ENCODE measurements around the gene ME1. TPM values are rescaled to one million over a fixed set of nuclear protein-coding genes. Genes with fewer than 3 reads are reported as not detected.
"Not testable (repeated sequence)": the region's sequence is repeated elsewhere in the genome, so short reads cannot be mapped to it uniquely, and the experiment has no call there.

Gene ME1
- total RNA-seq, 5 donors from 2014 or later (not counting 1 experiment from before 2014, with no cell fraction given) = 0.10 to 1.0 (median 0.88) TPM

DNA sequence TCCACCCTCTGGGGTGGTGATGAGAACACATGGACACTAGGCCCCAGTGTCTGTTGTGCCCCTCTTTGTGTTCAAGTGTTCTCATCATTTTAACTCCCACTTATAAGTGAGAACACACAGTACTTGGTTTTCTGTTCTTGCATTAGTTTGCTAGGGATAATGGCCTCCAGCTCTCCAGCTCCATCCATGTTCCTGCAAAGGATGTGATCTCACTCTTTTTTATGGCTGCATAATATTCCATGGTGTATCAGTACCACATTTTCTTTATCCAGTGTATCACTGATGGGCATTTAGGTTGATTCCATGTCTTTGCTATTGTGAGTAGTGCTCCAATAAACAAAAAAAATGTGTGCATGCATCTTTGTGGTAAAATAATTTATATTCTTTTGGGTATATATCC is 170.3 kb downstream of the ME1 start:
- CTCF ChIA-PET = no interaction called here
- POLR2A ChIA-PET = no interaction called here
- Histone ChIP-seq H3K9me3 (no peaks in the 10 kb centered on the region), H3K36me3 (ENCODE audit: control insufficient read depth in 2 of 2, extremely low read depth in 1 of 2, insufficient read depth in 1 of 2, low read length in 1 of 2) (no peaks in the 10 kb centered on the region), H3K4me1 (ENCODE audit: control insufficient read depth in 1 of 2, extremely low read depth in 1 of 2, insufficient read depth in 2 of 2, low read length in 2 of 2) (no peaks in the 10 kb centered on the region), H3K4me3 (ENCODE audit: control insufficient read depth in 1 of 2, extremely low read depth in 1 of 2, low read length in 1 of 2) (no peak overlapping the region), H3K27ac (ENCODE audit: low read length) (no peak overlapping the region), H3K27me3 (replicated peaks in 1 of 2; ENCODE audit: control insufficient read depth in 2 of 2, extremely low read depth in 1 of 2, insufficient read depth in 2 of 2, low read length in 1 of 2) (no peaks in the 10 kb centered on the region)
- DNase-seq = no peak
- Mint-ChIP-seq H3K36me3 (no peaks in the 10 kb centered on the region), H3K4me3 (no peak overlapping the region), H3K27me3 (peaks cover 4 to 9% of the 10 kb centered on the region in 2 donors), H3K27ac (no peak overlapping the region), H3K9me3 (no peaks in the 10 kb centered on the region), H3K4me1 (no peaks in the 10 kb centered on the region)
- ATAC-seq (replicated peaks in 1 of 4) = no peak

GRCh38 chr6:83258517-83258916 is 172.3 kb downstream of the ME1 start:
- Histone ChIP-seq H3K27me3 (replicated peaks in 1 of 2; ENCODE audit: control insufficient read depth in 2 of 2, extremely low read depth in 1 of 2, insufficient read depth in 2 of 2, low read length in 1 of 2) (no peaks in the 10 kb centered on the region), H3K4me1 (ENCODE audit: control insufficient read depth in 1 of 2, extremely low read depth in 1 of 2, insufficient read depth in 2 of 2, low read length in 2 of 2) (no peaks in the 10 kb centered on the region), H3K27ac (ENCODE audit: low read length) (no peak overlapping the region), H3K36me3 (ENCODE audit: control insufficient read depth in 2 of 2, extremely low read depth in 1 of 2, insufficient read depth in 1 of 2, low read length in 1 of 2) (no peaks in the 10 kb centered on the region), H3K9me3 (no peaks in the 10 kb centered on the region), H3K4me3 (ENCODE audit: control insufficient read depth in 1 of 2, extremely low read depth in 1 of 2, low read length in 1 of 2) (no peak overlapping the region)
- ATAC-seq (replicated peaks in 1 of 4) (no peak), DNase-seq (no peak)
- CTCF ChIA-PET = no interaction called here
- Mint-ChIP-seq H3K9me3 (no peaks in the 10 kb centered on the region), H3K4me3 (no peak overlapping the region), H3K4me1 (no peaks in the 10 kb centered on the region), H3K27ac (no peak overlapping the region), H3K36me3 (no peaks in the 10 kb centered on the region), H3K27me3 (peaks cover 4 to 9% of the 10 kb centered on the region in 2 donors)
- POLR2A ChIA-PET = no interaction called here
- no CpG with 5 or more reads among the region's 1 CpG for WGBS (ENCODE audit: insufficient coverage)

DNA sequence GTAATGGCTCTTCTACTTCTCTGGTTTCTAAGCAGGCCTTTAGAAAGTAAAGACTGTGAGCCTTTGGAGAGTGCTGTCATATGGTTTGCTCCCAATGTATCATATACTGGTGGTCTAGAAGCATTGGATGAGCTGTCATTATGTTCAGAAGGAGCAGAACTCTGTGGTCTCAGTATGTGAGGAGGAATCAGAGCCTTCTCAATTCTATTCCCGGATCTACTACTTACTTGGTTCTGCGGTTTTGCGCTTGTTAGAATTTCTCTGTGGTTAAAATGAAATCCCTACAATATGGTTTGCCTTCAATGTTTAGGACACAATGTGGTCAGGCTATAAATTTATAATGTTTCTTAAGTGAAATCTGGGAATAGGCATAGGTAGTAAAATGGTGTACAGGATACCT is 173.1 kb downstream of the ME1 start:
- Mint-ChIP-seq H3K27me3 (peaks cover 4 to 9% of the 10 kb centered on the region in 2 donors), H3K36me3 (no peaks in the 10 kb centered on the region), H3K27ac (no peak overlapping the region), H3K9me3 (no peaks in the 10 kb centered on the region), H3K4me1 (no peaks in the 10 kb centered on the region), H3K4me3 (no peak overlapping the region)
- Histone ChIP-seq H3K9me3 (no peaks in the 10 kb centered on the region), H3K36me3 (ENCODE audit: control insufficient read depth in 2 of 2, extremely low read depth in 1 of 2, insufficient read depth in 1 of 2, low read length in 1 of 2) (no peaks in the 10 kb centered on the region), H3K4me3 (ENCODE audit: control insufficient read depth in 1 of 2, extremely low read depth in 1 of 2, low read length in 1 of 2) (no peak overlapping the region), H3K27ac (ENCODE audit: low read length) (no peak overlapping the region), H3K27me3 (replicated peaks in 1 of 2; ENCODE audit: control insufficient read depth in 2 of 2, extremely low read depth in 1 of 2, insufficient read depth in 2 of 2, low read length in 1 of 2) (no peaks in the 10 kb centered on the region), H3K4me1 (ENCODE audit: control insufficient read depth in 1 of 2, extremely low read depth in 1 of 2, insufficient read depth in 2 of 2, low read length in 2 of 2) (no peaks in the 10 kb centered on the region)
- POLR2A ChIA-PET = no interaction called here
- no CpG with 5 or more reads among the region's 3 CpGs for WGBS (ENCODE audit: insufficient coverage)
- DNase-seq (no peak), ATAC-seq (replicated peaks in 1 of 4) (no peak)
- CTCF ChIA-PET = no interaction called here

GRCh38 chr6:83256719-83257118 is 174.1 kb downstream of the ME1 start:
- H3K4me1 ChIP-seq (ENCODE audit: control insufficient read depth in 1 of 2, extremely low read depth in 1 of 2, insufficient read depth in 2 of 2, low read length in 2 of 2); H3K4me3 Mint-ChIP-seq; H3K36me3 ChIP-seq (ENCODE audit: control insufficient read depth in 2 of 2, extremely low read depth in 1 of 2, insufficient read depth in 1 of 2, low read length in 1 of 2); ATAC-seq (replicated peaks in 1 of 4); DNase-seq; H3K36me3 Mint-ChIP-seq; H3K27ac Mint-ChIP-seq; H3K27me3 ChIP-seq (replicated peaks in 1 of 2; ENCODE audit: control insufficient read depth in 2 of 2, extremely low read depth in 1 of 2, insufficient read depth in 2 of 2, low read length in 1 of 2); CTCF ChIA-PET; H3K9me3 ChIP-seq; H3K9me3 Mint-ChIP-seq; POLR2A ChIA-PET; H3K4me1 Mint-ChIP-seq; H3K4me3 ChIP-seq (ENCODE audit: control insufficient read depth in 1 of 2, extremely low read depth in 1 of 2, low read length in 1 of 2); H3K27ac ChIP-seq (ENCODE audit: low read length): not testable (repeated sequence)
- H3K27me3 Mint-ChIP-seq = peaks cover 7 to 12% of the 10 kb centered on the region in 2 donors
- no CpG with 5 or more reads among the region's 3 CpGs for WGBS (ENCODE audit: insufficient coverage)

- no peaks in the 10 kb centered on the region for H3K4me1 ChIP-seq (ENCODE audit: control insufficient read depth in 1 of 2, extremely low read depth in 1 of 2, insufficient read depth in 2 of 2, low read length in 2 of 2)
- ATAC-seq (replicated peaks in 1 of 4) = no peak
- H3K9me3 ChIP-seq = no peaks in the 10 kb centered on the region
- peaks cover 0 to 2% of the 10 kb centered on the region in 2 experiments for H3K27me3 ChIP-seq (replicated peaks in 1 of 2; ENCODE audit: control insufficient read depth in 2 of 2, extremely low read depth in 1 of 2, insufficient read depth in 2 of 2, low read length in 1 of 2)
- no peak overlapping the region for H3K4me3 ChIP-seq (ENCODE audit: control insufficient read depth in 1 of 2, extremely low read depth in 1 of 2, low read length in 1 of 2)
- POLR2A ChIA-PET = no interaction called here
- Mint-ChIP-seq H3K9me3 (no peaks in the 10 kb centered on the region), H3K27me3 (peaks cover 5 to 17% of the 10 kb centered on the region in 2 donors), H3K36me3 (no peaks in the 10 kb centered on the region), H3K4me1 (no peaks in the 10 kb centered on the region), H3K27ac (no peak overlapping the region), H3K4me3 (no peak overlapping the region)
- no peak overlapping the region for H3K27ac ChIP-seq (ENCODE audit: low read length)
- H3K36me3 ChIP-seq (ENCODE audit: control insufficient read depth in 2 of 2, extremely low read depth in 1 of 2, insufficient read depth in 1 of 2, low read length in 1 of 2) = no peaks in the 10 kb centered on the region
- CTCF ChIA-PET = no interaction called here
- WGBS (ENCODE audit: insufficient coverage) = no CpG with 5 or more reads among the region's 1 CpG
- DNase-seq = no peak
Observed at GRCh38 chr6:83252719-83253118, 178.1 kb downstream of the ME1 start.

DNA sequence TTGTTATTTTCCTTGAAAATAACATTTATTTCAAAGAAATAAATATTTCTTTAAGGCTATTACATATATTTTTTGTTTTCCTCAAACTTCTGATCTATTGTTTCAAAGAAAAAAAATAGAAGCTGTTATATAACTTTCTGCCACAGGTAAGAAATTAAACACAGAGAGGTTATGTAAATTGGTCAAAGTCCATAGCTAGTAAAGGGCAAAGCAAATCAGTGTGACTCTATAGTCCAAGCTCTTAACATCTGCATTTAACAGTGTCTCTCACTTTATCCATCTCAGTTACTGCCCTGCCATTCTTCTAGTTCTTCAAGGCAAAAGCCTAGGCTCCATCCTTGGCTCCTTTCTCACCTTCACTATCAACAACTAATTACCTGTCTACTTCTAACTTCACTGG is 180.6 kb downstream of the ME1 start:
- no peaks in the 10 kb centered on the region for H3K9me3 ChIP-seq
- POLR2A ChIA-PET = no interaction called here
- peaks cover 0 to 2% of the 10 kb centered on the region in 2 experiments for H3K27me3 ChIP-seq (replicated peaks in 1 of 2; ENCODE audit: control insufficient read depth in 2 of 2, extremely low read depth in 1 of 2, insufficient read depth in 2 of 2, low read length in 1 of 2)
- no peak for DNase-seq
- no peaks in the 10 kb centered on the region for H3K9me3 Mint-ChIP-seq
- peaks cover 5 to 17% of the 10 kb centered on the region in 2 donors for H3K27me3 Mint-ChIP-seq
- no peak overlapping the region for H3K27ac Mint-ChIP-seq
- no peaks in the 10 kb centered on the region for H3K4me1 Mint-ChIP-seq
- H3K4me3 Mint-ChIP-seq = no peak overlapping the region
- ATAC-seq (replicated peaks in 1 of 4) = no peak
- H3K4me3 ChIP-seq (ENCODE audit: control insufficient read depth in 1 of 2, extremely low read depth in 1 of 2, low read length in 1 of 2) = no peak overlapping the region
- no peak overlapping the region for H3K27ac ChIP-seq (ENCODE audit: low read length)
- no peaks in the 10 kb centered on the region for H3K4me1 ChIP-seq (ENCODE audit: control insufficient read depth in 1 of 2, extremely low read depth in 1 of 2, insufficient read depth in 2 of 2, low read length in 2 of 2)
- H3K36me3 ChIP-seq (ENCODE audit: control insufficient read depth in 2 of 2, extremely low read depth in 1 of 2, insufficient read depth in 1 of 2, low read length in 1 of 2) = no peaks in the 10 kb centered on the region
- no peaks in the 10 kb centered on the region for H3K36me3 Mint-ChIP-seq
- CTCF ChIA-PET = no interaction called here

DNA sequence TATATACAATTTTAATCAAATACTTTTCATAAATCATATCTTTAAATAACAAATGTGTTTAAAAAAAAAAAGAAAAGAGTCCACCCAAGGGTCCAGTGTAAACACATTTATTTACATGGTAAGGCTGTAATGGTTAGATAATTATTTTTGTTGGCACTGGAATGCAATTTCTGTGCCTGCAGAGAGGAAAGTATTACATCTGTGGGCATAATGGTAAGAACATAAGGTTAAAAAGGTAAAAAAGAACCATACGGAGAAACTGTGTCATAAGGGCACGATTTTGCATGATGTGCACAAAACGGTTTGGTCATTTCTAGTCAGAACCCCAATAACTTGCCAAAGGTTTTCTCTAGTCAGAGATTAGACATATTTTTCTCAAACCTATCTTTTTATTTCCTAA is 183.4 kb downstream of the ME1 start:
- H3K36me3 ChIP-seq (ENCODE audit: control insufficient read depth in 2 of 2, extremely low read depth in 1 of 2, insufficient read depth in 1 of 2, low read length in 1 of 2) = no peaks in the 10 kb centered on the region
- peaks cover 0 to 2% of the 10 kb centered on the region in 2 experiments for H3K27me3 ChIP-seq (replicated peaks in 1 of 2; ENCODE audit: control insufficient read depth in 2 of 2, extremely low read depth in 1 of 2, insufficient read depth in 2 of 2, low read length in 1 of 2)
- 100% methylated on average over 2 of the region's 3 CpGs for WGBS (ENCODE audit: insufficient coverage)
- ChIA-PET POLR2A (no interaction called here), CTCF (no interaction called here)
- H3K9me3 ChIP-seq = no peaks in the 10 kb centered on the region
- H3K4me1 Mint-ChIP-seq = no peaks in the 10 kb centered on the region
- no peak overlapping the region for H3K27ac Mint-ChIP-seq
- no peak overlapping the region for H3K4me3 ChIP-seq (ENCODE audit: control insufficient read depth in 1 of 2, extremely low read depth in 1 of 2, low read length in 1 of 2)
- H3K27ac ChIP-seq (ENCODE audit: low read length) = no peak overlapping the region
- no peaks in the 10 kb centered on the region for H3K36me3 Mint-ChIP-seq
- H3K4me1 ChIP-seq (ENCODE audit: control insufficient read depth in 1 of 2, extremely low read depth in 1 of 2, insufficient read depth in 2 of 2, low read length in 2 of 2) = no peaks in the 10 kb centered on the region
- no peaks in the 10 kb centered on the region for H3K9me3 Mint-ChIP-seq
- H3K27me3 Mint-ChIP-seq = peaks cover 8 to 29% of the 10 kb centered on the region in 2 donors
- ATAC-seq (replicated peaks in 1 of 4) (no peak), DNase-seq (no peak)
- H3K4me3 Mint-ChIP-seq = no peak overlapping the region

Data from T-cell (primary cell).